ENCODE results near the gene BPNT1. TPM values are rescaled to one million over a fixed set of nuclear protein-coding genes. Genes with fewer than 3 reads are reported as not detected.
"Not testable (repeated sequence)": the region's sequence is repeated elsewhere in the genome, so short reads cannot be mapped to it uniquely, and the experiment has no call there.

Gene BPNT1
- total and polyA plus RNA-seq, 2 donors (not counting 1 experiment from before 2014, with no cell fraction given) = 23.8 to 51.2 TPM

GRCh38 chr1:220093361-220094015 lies 3.9 kb upstream of the BPNT1 start:
- DNase-seq (ENCODE audit: low read depth in 2 of 2) = no peak
- Histone ChIP-seq H3K9ac (ENCODE audit: insufficient read depth, low read length) (no peak overlapping the region), H3K27me3 (ENCODE audit: control insufficient read depth, insufficient read depth, low read length) (no peaks in the 10 kb centered on the region), H3K4me1 (ENCODE audit: control insufficient read depth, extremely low read depth, insufficient read depth, low read length) (peaks cover 4% of the 10 kb centered on the region), H4K20me1 (ENCODE audit: control insufficient read depth, extremely low read depth, insufficient read depth, low read length) (no peaks in the 10 kb centered on the region), H3K36me3 (ENCODE audit: control insufficient read depth, insufficient read depth, low read length) (peaks cover 2% of the 10 kb centered on the region), H3K4me3 (replicated peaks in 1 of 4; ENCODE audit: control extremely low read depth in 1 of 4, insufficient read depth in 1 of 4, low read depth in 3 of 4, low read length in 4 of 4) (peak overlapping the region in 2 of 4 experiments; percentile 14 to 33), H3K27ac (ENCODE audit: insufficient read depth, low read length) (no peak overlapping the region), H3K79me2 (ENCODE audit: control insufficient read depth, insufficient read depth, low read length) (peaks cover 14% of the 10 kb centered on the region), H3K4me2 (ENCODE audit: extremely low read depth, insufficient read depth, low read length) (no peak overlapping the region), H2AFZ (ENCODE audit: low read length) (no peak overlapping the region), H3K9me3 (ENCODE audit: control insufficient read depth, insufficient read depth, low read depth, low read length) (no peaks in the 10 kb centered on the region)
- TF ChIP-seq EZH2 (IDR thresholded peaks at IDR 0.05; ENCODE audit: low read length, missing control alignments) (no peak), CTCF (conservative IDR thresholded peaks at IDR 0.05 in 1 of 2, IDR thresholded peaks at IDR 0.05 in 1 of 2; ENCODE audit: low read depth in 1 of 2, low read length in 2 of 2) (no peak)

GRCh38 chr1:220092694-220093093 lies 3.1 kb upstream of the BPNT1 start:
- Histone ChIP-seq H3K9ac (ENCODE audit: insufficient read depth, low read length) (no peak overlapping the region), H2AFZ (ENCODE audit: low read length) (no peak overlapping the region), H3K9me3 (ENCODE audit: control insufficient read depth, insufficient read depth, low read depth, low read length) (no peaks in the 10 kb centered on the region), H3K27ac (ENCODE audit: insufficient read depth, low read length) (no peak overlapping the region), H3K27me3 (ENCODE audit: control insufficient read depth, insufficient read depth, low read length) (no peaks in the 10 kb centered on the region), H4K20me1 (ENCODE audit: control insufficient read depth, extremely low read depth, insufficient read depth, low read length) (no peaks in the 10 kb centered on the region), H3K4me3 (replicated peaks in 1 of 4; ENCODE audit: control extremely low read depth in 1 of 4, insufficient read depth in 1 of 4, low read depth in 3 of 4, low read length in 4 of 4) (no peak overlapping the region), H3K4me1 (ENCODE audit: control insufficient read depth, extremely low read depth, insufficient read depth, low read length) (peaks cover 4% of the 10 kb centered on the region), H3K4me2 (ENCODE audit: extremely low read depth, insufficient read depth, low read length) (no peak overlapping the region), H3K36me3 (ENCODE audit: control insufficient read depth, insufficient read depth, low read length) (peaks cover 2% of the 10 kb centered on the region), H3K79me2 (ENCODE audit: control insufficient read depth, insufficient read depth, low read length) (peaks cover 14% of the 10 kb centered on the region)
- no peak for TF ChIP-seq EZH2 (IDR thresholded peaks at IDR 0.05; ENCODE audit: low read length, missing control alignments)
- no peak for TF ChIP-seq CTCF (conservative IDR thresholded peaks at IDR 0.05 in 1 of 2, IDR thresholded peaks at IDR 0.05 in 1 of 2; ENCODE audit: low read depth in 1 of 2, low read length in 2 of 2)
- no peak for DNase-seq (ENCODE audit: low read depth in 2 of 2)

- H3K27me3 ChIP-seq (ENCODE audit: control insufficient read depth, insufficient read depth, low read length); H4K20me1 ChIP-seq (ENCODE audit: control insufficient read depth, extremely low read depth, insufficient read depth, low read length): not testable (repeated sequence)
These were observed 3.3 kb downstream of the BPNT1 start for GRCh38 chr1:220086261-220086686.

More at GRCh38 chr1:220086261-220086686, 3.3 kb downstream of the BPNT1 start:
- H3K36me3 ChIP-seq (ENCODE audit: control insufficient read depth, insufficient read depth, low read length); H3K4me1 ChIP-seq (ENCODE audit: control insufficient read depth, extremely low read depth, insufficient read depth, low read length); H3K4me3 ChIP-seq (replicated peaks in 1 of 4; ENCODE audit: control extremely low read depth in 1 of 4, insufficient read depth in 1 of 4, low read depth in 3 of 4, low read length in 4 of 4); DNase-seq (ENCODE audit: low read depth in 2 of 2); H3K9me3 ChIP-seq (ENCODE audit: control insufficient read depth, insufficient read depth, low read depth, low read length); H3K79me2 ChIP-seq (ENCODE audit: control insufficient read depth, insufficient read depth, low read length); H3K27ac ChIP-seq (ENCODE audit: insufficient read depth, low read length); H3K4me2 ChIP-seq (ENCODE audit: extremely low read depth, insufficient read depth, low read length); H2AFZ ChIP-seq (ENCODE audit: low read length); H3K9ac ChIP-seq (ENCODE audit: insufficient read depth, low read length): not testable (repeated sequence)
